Measurements from ENCODE around the gene TGM3. TPM values are rescaled to one million over a fixed set of nuclear protein-coding genes. Genes with fewer than 3 reads are reported as not detected.

Gene TGM3
- total RNA-seq, 2 experiments from 2014 or later, result not detected

GRCh38 chr20:2387180-2387577 is 91.4 kb downstream of the TGM3 start:
- Mint-ChIP-seq H3K36me3 (no peaks in the 10 kb centered on the region), H3K27me3 (peaks cover 3% of the 10 kb centered on the region), H3K4me1 (peaks cover 8% of the 10 kb centered on the region), H3K9me3 (ENCODE audit: low read depth) (no peaks in the 10 kb centered on the region), H3K27ac (peak overlapping the region; percentile 52), H3K4me3 (peak overlapping the region; percentile 32)
- ATAC-seq (peak; percentile 83), DNase-seq (peak; percentile 76)
- CTCF ChIA-PET, result interaction anchor here (0.8 to 3.7 kb wide), 15 partner anchors 8 to 1604 kb away, joined by 3 to 28 read pairs (median 3); no protein-coding TSS in a partner anchor

GRCh38 chr20:2387580-2387979 is 91.8 kb downstream of the TGM3 start:
- peak; percentile 32 for ATAC-seq
- no peak for DNase-seq
- H3K4me3 Mint-ChIP-seq, result no peak overlapping the region
- peaks cover 8% of the 10 kb centered on the region for H3K4me1 Mint-ChIP-seq
- no peaks in the 10 kb centered on the region for H3K9me3 Mint-ChIP-seq (ENCODE audit: low read depth)
- CTCF ChIA-PET, result interaction anchor here (0.9 to 3.7 kb wide), 14 partner anchors 9 to 1603 kb away, joined by 3 to 28 read pairs (median 4); no protein-coding TSS in a partner anchor
- no peak overlapping the region for H3K27ac Mint-ChIP-seq
- H3K36me3 Mint-ChIP-seq, result no peaks in the 10 kb centered on the region
- H3K27me3 Mint-ChIP-seq, result peaks cover 3% of the 10 kb centered on the region

Other genes starting within 250 kb of the TGM3 start
- 10 to 100 TPM; 17.5 to 18.2 TPM for gene STK35, start 194.2 kb upstream of the TGM3 start, total RNA-seq
- not detected for gene TGM6, start 84.9 kb downstream of the TGM3 start, total RNA-seq
- gene SNRPB, start 174.8 kb downstream of the TGM3 start, total RNA-seq, result 100 to 1,000 TPM; 335 to 391 TPM
- gene ZNF343, start 212.9 kb downstream of the TGM3 start, total RNA-seq, result 10 to 100 TPM in 1 of 2 experiments, 1 to 10 TPM in 1; 7.0 to 10.3 TPM
- not detected for gene TMC2, start 240.6 kb downstream of the TGM3 start, total RNA-seq

Data from activated CD8-positive, alpha-beta memory T cell treated with anti-CD3 and anti-CD28 coated beads, Interleukin-2, amount 10 ng/mL, durations not matched to agents 7 days and 5 days (primary cell).